Muscle of back (tissue), 11 donors: ENCODE results near the gene SDCBP2. TPM values are rescaled to one million over a fixed set of nuclear protein-coding genes. Genes with fewer than 3 reads are reported as not detected.
A peak's percentile ranks its signal among the peaks of the same experiment; 100 is the strongest.

Source experiments
- DNase-seq, 3 donors: peaks; one replicate each; pipeline versions ENCODE4 v3.0.0 to v3.0.0-alpha.2; 2013
- polyA plus RNA-seq, 10 donors: library from polyadenylated mRNA; unstranded; fragments of 120-200 nt; gene quantifications; one replicate each; pipeline ENCODE4 v1.2.1, GENCODE V29; 2013; ENCODE audit not compliant: insufficient read length in 10 of 10

SDCBP2 gene
- polyA plus RNA-seq, 10 donors: 0.83 to 2.7 (median 1.8) TPM

DNA sequence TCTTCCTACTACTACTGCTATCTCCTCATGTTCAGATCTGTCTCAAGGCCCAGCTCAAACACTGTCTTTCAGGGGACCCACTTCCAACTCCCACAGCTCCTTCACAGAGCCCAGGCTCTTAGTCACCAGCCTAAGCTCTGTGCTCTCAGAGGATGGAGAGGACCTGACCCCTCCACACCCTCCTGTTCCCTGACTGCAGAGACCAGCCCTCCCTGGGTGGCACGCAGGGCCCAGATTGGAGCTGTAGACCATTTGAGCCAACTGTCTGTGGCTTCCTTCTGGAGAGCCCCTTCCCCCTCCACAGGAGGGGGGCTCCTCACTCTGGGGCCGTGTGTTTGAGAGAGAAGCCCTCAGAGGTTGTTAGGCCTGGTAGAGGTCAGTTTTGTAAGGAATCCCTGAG lies 53.0 kb downstream of the SDCBP2 start:
- DNase-seq: no peak

DNA sequence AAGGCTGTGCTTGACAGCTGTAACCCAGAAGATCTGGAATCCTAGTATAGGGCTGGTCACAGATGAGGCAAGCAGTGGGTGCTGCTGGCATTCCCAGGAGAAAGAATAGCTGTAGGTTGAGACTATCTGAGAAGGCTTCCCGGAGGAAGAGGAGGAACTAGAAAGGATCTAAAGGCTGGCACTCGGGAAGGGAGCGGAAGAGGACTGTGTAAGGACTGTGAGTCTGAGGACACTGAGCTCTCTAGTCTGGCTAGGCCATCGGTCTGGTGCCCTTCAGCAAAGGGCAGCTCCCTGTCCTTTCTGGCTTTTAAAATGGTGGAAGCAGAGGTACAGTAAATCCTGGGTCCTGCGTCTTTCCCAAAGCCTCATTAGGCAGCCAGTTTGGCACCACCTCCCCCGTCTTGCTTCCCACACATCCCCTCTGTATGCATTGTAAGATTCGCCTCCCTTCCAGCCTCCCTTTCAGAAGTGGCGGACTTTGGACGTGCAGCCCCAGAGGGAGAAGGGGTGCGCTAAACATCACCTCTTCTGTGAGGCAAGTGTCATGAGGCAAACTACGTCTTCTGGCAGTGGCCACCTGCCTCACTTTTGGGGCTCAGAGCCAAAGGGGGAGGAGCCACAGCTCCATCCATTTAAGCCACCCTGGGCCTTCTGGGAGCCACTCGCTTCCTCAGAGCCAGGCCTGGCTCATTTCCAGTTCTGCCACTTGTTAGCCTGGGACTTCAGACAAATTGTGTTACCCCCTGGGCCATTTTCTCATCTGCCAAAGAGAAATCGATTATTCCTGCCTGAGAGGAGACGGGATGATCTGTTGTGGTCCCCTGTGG lies 54.2 kb downstream of the SDCBP2 start:
- DNase-seq: no peak

DNA sequence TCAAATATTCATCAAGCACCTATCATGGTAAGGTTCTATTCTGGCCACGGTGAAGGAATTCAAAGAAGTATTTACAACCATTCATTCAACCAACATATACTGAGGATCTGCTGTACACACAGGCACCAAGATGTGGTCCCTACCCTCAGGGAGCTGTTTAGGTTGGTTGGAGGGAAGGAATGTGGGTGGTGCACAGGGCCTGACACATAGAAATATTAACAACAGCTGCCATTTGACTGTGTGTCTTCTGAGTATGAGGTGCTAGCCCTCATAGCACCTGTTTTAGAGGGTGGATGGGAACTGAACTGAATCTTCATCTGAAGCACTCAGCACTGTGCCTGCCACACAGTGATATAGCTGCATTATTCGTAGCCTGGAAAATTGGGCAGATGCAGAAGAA lies 55.6 kb downstream of the SDCBP2 start:
- DNase-seq: peak in 1 of 3 donors; percentile 13

DNA sequence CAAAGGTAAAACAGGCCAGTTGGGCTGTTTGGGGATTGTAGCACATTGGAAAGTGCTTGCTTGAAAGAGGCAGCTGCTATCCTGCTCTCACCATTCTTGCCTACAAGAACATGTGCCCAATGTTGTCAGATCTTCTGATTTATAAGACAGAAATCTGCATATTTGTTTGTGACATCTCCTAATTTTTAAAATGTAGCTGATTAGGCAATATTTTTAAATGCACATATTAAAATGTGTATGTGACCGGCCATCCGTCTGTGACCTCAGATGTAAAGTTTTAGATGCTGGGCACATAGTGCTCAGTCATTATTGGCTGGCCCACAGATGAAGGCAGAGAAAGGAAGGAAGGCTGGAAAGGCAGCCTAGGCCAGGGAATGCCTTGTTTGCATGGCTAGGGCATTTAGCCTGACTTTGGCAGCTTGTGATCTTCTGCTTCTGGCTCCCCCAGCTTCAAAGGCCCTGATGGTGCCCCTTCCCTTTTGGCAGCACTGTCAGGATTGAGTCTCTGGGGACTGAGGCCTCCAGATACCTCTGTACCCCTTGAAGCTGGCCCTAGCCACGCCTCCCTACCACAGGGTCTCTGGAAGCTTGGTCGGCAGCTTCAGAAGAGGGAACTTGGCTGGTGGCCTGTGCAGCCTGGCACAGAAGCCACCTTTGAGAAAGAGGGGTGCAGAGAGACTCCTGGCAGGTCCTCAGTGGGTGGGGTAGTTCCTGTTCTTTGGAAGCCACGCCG lies 56.4 kb downstream of the SDCBP2 start:
- DNase-seq: no peak

DNA sequence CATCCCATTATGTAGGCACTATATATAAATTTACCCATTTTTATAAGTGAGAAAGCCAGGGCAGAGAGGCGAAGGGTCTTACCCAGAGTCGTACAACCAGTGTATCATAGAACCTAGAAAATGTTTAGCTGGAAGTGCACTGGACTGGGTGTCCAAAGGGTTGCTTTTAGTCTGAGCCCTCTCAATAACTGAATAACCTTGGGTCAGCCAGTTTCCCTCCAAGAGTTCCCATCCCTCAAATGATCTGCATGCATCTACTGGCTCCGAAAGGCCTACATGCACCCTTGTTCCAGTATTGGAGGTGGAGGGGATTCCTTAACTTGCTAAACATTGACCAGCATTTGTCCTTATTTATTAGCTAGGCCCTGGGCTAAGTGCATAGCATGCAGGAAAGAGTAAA lies 59.1 kb downstream of the SDCBP2 start:
- DNase-seq: no peak

DNA sequence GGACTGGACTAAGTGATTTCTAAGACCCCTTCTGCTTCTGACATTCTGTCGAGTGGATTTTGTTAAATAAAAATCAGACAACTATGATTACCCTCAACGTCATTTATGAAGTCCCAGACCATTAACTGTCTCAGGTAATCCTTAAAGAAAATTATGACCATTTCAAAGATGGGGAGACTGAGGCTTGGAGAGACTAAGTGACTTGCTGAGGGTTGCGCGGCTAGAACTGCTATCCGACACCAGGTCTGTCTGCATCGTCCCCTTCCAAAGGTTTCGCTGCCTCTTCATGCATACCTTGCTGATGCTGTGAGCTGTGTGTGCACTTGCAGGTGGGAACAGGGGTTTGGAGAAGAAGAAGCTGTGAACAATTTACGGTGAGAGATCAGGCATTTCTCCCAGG lies 59.7 kb downstream of the SDCBP2 start:
- DNase-seq: no peak

DNA sequence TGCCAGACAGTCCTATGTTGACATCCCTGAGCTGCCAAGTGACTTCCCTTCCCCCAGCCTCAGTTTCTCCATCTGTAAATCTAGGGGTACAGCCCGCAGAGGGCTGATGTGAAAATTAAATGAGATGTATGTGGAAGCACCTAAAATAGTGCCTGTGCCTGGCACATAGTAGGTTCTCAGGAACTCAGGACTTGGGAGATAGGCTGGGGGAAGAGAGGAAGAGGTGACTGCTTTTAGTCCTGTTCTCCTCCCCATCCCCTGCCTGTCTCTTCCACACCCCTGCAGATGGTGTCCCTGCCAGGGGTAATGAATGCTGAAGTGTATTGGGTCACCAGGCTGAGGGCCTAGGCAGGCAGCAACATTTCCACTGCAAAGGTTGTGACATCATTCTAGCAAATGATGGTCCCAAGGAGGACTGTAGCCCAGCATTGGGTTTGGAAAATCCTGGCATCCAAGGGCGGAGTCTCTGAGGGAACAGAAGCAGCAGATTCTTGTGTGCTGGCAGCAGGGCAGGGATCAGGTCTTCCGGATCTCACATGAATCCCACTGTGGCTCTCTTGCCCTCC lies 61.0 kb downstream of the SDCBP2 start:
- DNase-seq: no peak

DNA sequence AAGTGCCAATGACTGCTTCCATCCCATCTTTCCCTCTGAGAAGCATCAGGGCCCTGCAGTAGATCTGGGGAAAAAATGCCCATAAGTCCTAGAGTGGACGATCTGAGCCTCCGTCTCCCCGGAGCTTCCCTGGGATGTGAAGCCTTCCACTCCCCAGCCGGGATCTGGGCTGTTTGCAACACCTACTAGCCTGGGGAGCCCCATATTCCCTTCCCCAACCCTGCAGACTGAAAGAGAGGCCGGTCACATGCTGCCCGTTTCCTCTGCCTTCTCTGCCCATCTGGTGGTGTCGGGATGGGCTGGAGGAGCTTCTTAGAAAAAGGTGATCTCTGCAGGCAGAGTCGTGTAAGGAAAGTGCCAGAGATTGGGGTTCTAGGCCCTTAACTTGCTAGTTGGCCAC lies 61.8 kb downstream of the SDCBP2 start:
- DNase-seq: no peak

DNA sequence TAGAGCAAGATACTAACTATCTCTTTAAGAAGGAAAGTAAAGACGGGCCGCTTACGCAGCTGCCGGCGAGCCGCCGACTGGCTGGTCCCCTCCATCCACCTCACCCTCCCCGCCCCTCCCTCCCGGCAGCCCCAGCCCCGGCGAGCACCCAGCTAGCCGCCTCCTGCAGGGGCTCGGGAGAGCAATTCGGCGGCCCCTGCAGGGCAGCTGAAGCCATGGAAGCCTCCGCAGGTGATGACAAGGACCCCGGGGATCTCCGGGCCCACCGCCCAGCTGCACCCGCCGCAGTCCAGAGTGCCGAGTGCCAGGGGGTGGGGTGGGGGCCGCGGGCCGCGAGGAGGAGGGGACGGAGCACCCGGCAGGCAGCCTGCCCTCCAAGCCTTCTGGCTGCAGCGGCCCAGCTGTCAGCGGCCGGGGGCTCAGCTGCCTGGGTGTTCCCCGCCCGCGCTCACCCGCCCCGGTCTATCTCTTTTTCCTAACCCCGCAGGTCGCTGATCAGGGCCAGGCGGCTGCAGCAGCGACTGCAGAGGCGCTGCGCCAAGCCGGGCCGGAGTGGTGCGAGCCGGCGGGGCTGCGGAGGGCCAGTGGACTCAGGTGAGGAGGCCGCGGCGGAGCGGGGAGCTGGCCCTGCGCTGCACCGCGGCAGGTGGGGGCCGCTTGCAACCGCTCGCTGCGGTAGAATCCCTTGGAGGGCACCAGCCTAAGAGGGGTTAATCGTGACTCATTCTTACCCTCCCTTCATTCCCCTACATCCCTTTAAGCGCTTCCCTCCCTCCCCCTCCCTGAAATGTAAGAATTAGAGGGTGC lies 62.6 kb downstream of the SDCBP2 start, which contains the start of gene SNPH:
TSS of gene SNPH (plus strand) at position 128 of the 807 bp plus-strand sequence. CDS start 29,946 bp downstream, outside the sequence.
- DNase-seq: peak; percentile 56 to 89 (median 73)

DNA sequence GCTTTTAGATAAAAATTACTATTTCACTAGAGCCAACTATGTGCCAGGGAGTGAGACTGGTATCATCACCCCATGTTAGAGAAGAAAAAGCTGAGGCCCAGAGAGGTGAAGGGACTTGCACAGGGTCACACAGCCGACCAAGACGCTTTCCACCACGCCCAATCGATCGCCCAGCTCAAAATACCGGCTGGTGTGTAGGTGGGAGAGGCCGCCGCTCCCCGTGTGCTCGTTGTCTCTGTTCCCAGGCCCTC lies 63.1 kb downstream of the SDCBP2 start:
- DNase-seq: no peak

DNA sequence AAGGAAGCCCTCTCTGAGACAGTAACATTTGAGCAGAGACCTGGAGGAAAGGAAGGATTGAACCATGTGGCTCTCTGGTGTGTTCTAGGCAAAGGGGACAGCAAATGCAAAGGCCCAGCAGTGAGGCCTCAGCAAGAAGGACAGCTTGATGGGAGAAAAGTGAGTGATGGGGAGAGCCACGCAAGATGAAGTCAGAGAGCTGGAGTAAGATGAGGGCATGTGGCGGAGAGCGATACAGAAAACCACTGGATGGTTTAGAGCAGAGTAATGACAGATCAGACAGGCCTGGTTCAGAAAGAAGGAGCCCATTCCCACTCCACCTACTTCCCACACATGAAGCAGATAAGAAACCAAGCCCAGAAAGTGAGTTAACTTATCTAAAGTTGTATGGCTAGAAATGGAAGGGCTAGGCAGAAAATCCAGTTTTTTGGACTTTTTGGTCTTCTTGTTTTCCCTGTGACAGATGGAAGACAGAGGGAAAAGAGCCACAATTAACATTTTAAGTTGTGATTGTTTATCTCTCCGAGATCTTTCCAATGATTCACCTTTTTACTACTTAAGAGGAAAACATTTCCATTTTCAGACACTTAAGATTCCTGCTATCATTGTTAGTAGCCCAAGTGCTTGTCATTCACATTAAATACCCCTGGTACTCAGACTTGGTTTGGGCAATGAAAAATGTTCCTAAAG lies 63.6 kb downstream of the SDCBP2 start:
- DNase-seq: no peak

DNA sequence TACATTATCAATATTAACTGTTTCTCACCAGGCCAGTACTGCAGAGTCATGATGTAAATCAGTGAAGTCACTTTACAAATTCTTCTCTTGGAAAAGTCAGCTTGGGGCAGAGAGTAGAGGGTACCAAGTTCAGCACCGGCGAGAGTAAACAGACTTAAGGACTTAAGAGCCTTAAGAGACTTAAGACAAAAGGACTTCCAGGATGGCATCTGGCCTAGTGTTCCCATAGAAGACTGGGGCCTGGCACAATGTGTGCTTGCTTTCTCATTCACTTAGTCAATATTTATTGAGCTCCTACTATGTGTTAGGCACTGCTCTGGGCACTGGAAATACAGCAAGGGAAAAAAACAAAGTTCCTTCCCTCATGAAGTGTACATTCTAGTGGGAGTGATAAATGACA lies 64.2 kb downstream of the SDCBP2 start:
- DNase-seq: no peak

DNA sequence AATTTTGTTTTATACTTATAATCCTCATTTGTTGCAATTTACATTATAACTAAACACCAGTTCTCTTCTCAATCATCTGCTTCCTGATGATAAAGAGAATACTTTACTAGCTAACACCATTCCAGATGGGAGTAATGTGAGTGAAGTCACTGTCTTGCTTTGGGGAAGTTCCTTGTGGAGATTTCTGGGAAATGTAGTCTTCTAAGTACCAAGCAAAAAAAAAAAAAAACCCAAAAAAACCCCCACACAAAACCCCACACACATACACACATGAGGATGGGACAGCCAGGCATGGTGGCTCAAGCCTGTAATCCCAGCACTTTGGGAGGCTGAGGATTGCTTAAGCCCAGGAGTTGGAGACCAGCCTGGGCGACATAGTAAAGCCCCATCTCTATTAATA lies 65.1 kb downstream of the SDCBP2 start:
- DNase-seq: no peak

Other genes with a start within 250 kb of the SDCBP2 start
- gene PSMF1, start 210.5 kb downstream of the SDCBP2 start, polyA plus RNA-seq: 100 to 1,000 TPM in 5 of 10 donors, 10 to 100 TPM in 5; 78.2 to 123 (median 98.1) TPM
- gene TMEM74B, start 144.2 kb downstream of the SDCBP2 start, polyA plus RNA-seq: 1 to 10 TPM; 2.0 to 5.0 (median 3.3) TPM
- gene C20orf202, start 125.7 kb downstream of the SDCBP2 start, polyA plus RNA-seq: under 1 TPM; 0.27 to 0.86 (median 0.49) TPM
- gene RAD21L1, start 103.1 kb downstream of the SDCBP2 start, polyA plus RNA-seq: under 1 TPM in 3 of 10 donors, not detected in 7; 0.10 to 0.13 (median 0.11) TPM
- 1 to 10 TPM; 4.5 to 9.6 (median 5.6) TPM for gene SNPH, start 62.8 kb downstream of the SDCBP2 start, polyA plus RNA-seq
- gene FKBP1A, start 63.9 kb upstream of the SDCBP2 start, polyA plus RNA-seq: 100 to 1,000 TPM; 250 to 317 (median 277) TPM
- 10 to 100 TPM; 60.6 to 77.7 (median 65.6) TPM for gene NSFL1C, start 137.7 kb upstream of the SDCBP2 start, polyA plus RNA-seq
- gene SIRPB2, start 162.3 kb upstream of the SDCBP2 start, polyA plus RNA-seq: 1 to 10 TPM in 9 of 10 donors, under 1 TPM in 1; 0.91 to 2.7 (median 1.9) TPM
- not detected for gene SIRPD, start 228.6 kb upstream of the SDCBP2 start, polyA plus RNA-seq